Epithelial cell of proximal tubule (primary cell): ENCODE measurements around the gene SEPTIN11. TPM values are rescaled to one million over a fixed set of nuclear protein-coding genes. Genes with fewer than 3 reads are reported as not detected.

Source experiments
- DNase-seq: peaks from one replicate; pipeline ENCODE4 v3.0.0-alpha.2; 2011; ENCODE audit warnings: low read depth
- H3K4me3 ChIP-seq: 2 replicates; pipeline ENCODE4 v1.5.1; 2011; ENCODE audit warnings: low read depth, mild to moderate bottlenecking, low read length
- total RNA-seq: library from RNA; depleted of rRNA; stranded (reverse); fragments of >200 nt; gene quantifications from 2 replicates; pipeline ENCODE4 v1.2.3, GENCODE V29; 2015
- TF ChIP-seq, protein P1 (sequence below): conservative IDR thresholded peaks from 2 replicates; pipeline ENCODE4 v1.5.1; 2012; ENCODE audit warnings: low read depth, mild to moderate bottlenecking, low read length

The SEPTIN11 gene
- total RNA-seq, 1 donor from 2014 or later, result 86.7 TPM

DNA sequence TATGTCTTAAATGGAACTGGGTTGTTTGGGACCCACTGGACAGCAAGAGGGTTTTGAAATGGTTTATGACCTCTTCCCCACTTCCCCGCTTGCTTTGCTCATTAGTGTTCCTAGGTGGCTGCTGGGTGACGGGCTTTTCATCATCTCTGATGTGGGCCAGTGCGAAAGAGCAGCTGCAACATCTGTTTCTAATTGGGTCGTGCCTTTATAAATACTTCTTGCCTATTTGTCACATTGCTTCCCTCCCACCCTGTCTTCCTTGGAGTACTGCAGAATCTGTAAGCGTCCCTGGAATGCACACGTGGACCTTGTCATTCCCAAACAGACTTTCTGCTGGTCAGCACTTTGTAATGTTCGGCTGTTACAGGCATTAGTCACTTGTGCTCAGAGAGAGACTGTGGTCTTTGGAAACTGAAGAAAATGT is 35.2 kb downstream of the SEPTIN11 start:
- TF ChIP-seq, protein P1, sequence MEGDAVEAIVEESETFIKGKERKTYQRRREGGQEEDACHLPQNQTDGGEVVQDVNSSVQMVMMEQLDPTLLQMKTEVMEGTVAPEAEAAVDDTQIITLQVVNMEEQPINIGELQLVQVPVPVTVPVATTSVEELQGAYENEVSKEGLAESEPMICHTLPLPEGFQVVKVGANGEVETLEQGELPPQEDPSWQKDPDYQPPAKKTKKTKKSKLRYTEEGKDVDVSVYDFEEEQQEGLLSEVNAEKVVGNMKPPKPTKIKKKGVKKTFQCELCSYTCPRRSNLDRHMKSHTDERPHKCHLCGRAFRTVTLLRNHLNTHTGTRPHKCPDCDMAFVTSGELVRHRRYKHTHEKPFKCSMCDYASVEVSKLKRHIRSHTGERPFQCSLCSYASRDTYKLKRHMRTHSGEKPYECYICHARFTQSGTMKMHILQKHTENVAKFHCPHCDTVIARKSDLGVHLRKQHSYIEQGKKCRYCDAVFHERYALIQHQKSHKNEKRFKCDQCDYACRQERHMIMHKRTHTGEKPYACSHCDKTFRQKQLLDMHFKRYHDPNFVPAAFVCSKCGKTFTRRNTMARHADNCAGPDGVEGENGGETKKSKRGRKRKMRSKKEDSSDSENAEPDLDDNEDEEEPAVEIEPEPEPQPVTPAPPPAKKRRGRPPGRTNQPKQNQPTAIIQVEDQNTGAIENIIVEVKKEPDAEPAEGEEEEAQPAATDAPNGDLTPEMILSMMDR, result no peak
- peak; percentile 97 for DNase-seq
- H3K4me3 ChIP-seq, result no peak overlapping the region

DNA sequence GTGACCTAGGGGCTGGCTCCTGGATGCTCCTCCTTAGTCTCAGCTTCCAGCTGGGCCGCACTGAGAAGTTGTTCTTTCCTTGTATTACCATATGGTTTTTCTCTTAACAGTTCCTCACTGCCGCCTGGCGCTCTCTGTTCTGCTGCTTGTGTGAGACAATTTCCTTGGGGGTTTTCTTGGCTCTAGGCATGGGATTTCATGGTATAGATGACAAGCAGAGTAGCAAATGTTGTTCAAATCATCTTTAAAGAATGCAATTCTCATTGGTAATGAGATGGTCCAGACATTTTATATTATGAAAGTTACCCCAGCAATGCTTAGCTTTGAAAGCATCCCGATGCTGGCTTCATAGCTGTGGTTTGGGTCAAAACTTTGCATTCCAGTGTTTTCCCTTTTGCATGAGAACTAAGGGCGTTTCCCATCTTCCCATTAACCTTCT is 37.6 kb downstream of the SEPTIN11 start:
- TF ChIP-seq, protein P1, result no peak
- DNase-seq, result no peak
- H3K4me3 ChIP-seq, result no peak overlapping the region

DNA sequence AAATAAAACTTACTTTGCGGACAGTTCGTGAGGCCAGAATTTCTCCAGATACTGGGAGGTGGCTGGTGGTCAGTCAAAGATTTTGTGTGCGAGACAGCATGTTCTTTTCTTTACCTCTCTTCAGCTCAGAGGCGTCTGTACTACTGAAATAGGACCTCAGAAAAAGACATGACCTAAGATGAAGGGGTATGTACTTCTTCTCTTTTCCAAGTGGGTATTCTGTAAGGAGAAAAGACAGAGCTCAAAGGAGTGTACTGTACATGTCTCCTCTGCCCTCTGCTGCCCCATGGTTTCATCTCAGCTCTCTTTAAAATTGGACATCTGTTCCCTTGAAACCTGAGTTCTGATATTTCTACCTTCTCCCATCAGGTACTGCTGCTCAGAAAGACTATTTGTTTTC is 38.1 kb downstream of the SEPTIN11 start:
- DNase-seq, result no peak
- H3K4me3 ChIP-seq, result no peak overlapping the region
- TF ChIP-seq, protein P1, result peak; percentile 13

DNA sequence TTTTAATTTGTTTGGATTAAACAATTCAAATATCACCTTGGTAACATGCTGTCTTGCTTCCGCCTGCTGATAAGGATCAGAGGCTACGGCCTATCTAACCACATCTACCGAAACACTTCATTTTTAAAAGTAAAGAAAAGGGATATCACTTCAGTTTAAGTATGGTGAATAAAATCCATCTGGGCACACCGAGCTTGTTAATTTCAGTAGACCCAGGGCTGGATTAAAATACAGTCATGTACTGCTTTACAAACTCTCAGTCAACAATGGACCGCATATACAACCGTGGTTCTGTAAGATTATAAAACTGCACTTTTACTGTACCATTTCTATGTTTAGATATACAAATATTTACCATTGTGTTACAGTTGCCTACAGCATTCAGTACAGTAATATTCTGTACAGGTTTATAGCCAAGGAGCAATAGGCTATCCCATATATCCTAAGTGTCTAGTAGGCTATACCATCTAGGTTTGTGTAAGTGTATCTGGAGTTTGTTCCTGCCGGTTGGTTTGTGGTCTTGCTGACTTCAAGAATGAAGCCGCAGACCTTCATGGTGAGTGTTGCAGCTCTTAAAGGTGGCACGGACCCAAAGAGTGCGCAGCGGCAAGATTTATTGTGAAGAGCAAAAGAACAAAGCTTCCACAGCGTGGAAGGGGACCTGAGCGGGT is 40.0 kb downstream of the SEPTIN11 start:
- no peak overlapping the region for H3K4me3 ChIP-seq
- no peak for DNase-seq
- TF ChIP-seq, protein P1, result no peak

DNA sequence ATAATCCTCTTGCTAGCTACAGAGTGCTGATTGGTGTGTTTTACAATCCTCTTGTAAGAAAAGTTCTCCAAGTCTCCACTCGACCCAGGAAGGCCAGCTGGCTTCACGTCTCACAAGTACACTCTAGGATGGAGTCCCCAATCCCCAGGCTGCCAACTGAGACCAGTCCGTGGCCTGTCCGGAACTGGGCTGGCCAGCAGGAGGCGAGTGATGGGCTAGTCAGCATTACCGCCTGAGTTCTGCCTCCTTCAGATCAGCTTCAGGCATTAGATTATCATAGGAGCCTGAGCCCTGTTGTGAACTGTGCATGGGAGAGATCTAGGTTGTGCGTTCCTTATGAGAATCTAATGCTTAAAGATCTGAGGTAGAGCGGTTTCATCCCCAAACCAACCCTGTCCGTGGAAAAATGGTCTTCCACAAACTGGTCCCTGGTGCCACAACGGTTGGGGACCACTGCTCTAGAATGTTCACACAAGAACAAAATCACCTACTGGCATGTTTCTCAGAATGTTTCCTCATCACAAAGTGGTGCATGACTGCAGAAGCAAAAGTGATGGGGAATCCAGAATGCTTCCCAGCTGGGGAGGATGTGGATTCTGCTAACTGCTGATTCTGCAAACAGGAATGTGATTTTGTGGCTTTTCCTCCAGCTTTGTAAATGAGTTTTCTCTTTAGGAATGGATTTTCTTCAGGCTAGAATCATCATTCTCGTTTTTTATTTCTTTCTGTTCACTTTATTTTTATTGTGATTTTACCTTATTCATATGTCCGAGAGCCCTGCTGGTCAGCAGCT is 40.9 kb downstream of the SEPTIN11 start:
- H3K4me3 ChIP-seq, result no peak overlapping the region
- DNase-seq, result no peak
- TF ChIP-seq, protein P1, result peak; percentile 6

DNA sequence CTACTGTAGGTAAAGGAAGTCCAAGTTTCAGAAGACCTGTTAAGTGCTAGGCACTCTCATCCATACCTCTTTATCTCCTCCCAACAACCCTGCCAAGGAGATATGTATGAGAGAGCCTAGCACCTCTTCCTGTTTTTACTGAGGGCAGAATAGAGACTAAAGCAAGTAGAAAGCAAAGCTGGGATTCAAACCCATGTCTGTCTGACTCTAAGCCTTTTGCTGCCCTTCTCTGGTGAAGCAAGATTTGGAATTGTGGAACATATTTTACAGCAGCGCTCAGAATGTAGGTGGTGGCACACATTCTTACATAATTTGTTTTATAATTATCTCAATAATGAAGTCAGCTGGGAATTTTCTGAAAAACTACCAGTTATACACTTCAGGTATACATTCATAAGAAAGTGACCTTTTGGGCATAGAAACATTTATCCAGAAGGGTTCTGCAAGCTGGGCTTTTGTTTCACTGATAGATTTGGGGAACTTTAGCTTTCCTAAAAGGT is 41.7 kb downstream of the SEPTIN11 start:
- H3K4me3 ChIP-seq, result no peak overlapping the region
- TF ChIP-seq, protein P1, result no peak
- DNase-seq, result no peak
